Testis (tissue), 2 donors: ENCODE data around the gene CACNA1D.

Source experiments
- POLR2A ChIP-seq: fragments of 450-650 bp; IDR thresholded peaks from one replicate; pipeline ENCODE4 v1.6.1; 2017; ENCODE audit warnings: antibody characterized with exemption, mild to moderate bottlenecking, moderate library complexity
- TF ChIP-seq, protein P1 (sequence below), 3 experiments: fragments of 450-650 bp in 2 of 3; fragments of 200-600 bp in 1 of 3; sonication (generic) in 1 of 3; IDR thresholded peaks; one replicate each; pipeline ENCODE4 v1.5.1; 2016 to 2019; ENCODE audit warnings: antibody characterized with exemption in 3 of 3, mild to moderate bottlenecking in 2 of 3, moderate library complexity in 1 of 3

DNA sequence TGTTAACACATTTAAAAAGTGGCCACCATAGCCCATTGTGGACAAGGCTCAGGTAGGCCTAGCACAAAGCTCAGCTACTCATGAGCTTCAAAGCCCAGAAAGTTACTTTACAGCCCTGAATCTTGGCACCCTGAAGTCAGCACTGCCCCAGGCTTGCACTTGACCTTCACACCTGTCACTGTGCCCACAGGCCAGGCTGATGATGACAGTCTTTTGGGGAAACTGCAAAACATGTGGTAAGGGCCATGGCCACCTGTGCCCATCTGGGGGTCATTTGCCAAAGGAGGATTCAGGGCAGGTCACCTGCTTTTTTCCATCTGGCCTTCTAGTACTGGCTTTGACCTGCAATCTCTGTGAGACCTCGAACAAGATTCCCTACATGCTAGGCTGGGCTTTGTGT is 340.8 kb downstream of the CACNA1D start:
- TF ChIP-seq, protein P1, sequence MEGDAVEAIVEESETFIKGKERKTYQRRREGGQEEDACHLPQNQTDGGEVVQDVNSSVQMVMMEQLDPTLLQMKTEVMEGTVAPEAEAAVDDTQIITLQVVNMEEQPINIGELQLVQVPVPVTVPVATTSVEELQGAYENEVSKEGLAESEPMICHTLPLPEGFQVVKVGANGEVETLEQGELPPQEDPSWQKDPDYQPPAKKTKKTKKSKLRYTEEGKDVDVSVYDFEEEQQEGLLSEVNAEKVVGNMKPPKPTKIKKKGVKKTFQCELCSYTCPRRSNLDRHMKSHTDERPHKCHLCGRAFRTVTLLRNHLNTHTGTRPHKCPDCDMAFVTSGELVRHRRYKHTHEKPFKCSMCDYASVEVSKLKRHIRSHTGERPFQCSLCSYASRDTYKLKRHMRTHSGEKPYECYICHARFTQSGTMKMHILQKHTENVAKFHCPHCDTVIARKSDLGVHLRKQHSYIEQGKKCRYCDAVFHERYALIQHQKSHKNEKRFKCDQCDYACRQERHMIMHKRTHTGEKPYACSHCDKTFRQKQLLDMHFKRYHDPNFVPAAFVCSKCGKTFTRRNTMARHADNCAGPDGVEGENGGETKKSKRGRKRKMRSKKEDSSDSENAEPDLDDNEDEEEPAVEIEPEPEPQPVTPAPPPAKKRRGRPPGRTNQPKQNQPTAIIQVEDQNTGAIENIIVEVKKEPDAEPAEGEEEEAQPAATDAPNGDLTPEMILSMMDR (IDR thresholded peaks at IDR 0.05), result no peak
- TF ChIP-seq POLR2A, result no peak
